Inferior parietal cortex (tissue), 1 donor: ENCODE data around the gene MED8.
"Not testable (repeated sequence)": the region's sequence is repeated elsewhere in the genome, so short reads cannot be mapped to it uniquely, and the experiment has no call there.

Experiments
- DNase-seq: peaks from one replicate; pipeline ENCODE4 v3.0.0-alpha.2; 2016; ENCODE audit errors: extremely low spot score

The MED8 gene

DNA sequence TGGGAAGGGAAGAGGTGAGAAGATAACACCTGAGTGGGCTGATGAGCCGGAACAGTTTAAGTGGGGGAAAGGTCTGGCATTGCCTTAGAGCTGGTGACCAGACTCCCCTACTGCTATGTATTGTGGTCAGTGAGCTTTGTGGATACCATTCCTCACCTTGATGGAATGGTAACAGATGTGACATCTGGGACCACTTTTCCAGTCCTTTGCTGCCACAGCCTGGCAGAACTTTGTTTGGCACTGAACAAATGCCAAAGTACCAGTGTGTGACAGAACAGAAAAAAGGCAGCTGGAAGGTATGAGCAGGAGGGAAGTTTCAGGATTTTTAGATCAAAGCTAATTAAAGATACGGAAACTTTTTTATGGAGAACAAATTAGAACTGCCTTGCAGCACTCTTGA is 6.2 kb downstream of the MED8 start:
- DNase-seq: peak; percentile 69

DNA sequence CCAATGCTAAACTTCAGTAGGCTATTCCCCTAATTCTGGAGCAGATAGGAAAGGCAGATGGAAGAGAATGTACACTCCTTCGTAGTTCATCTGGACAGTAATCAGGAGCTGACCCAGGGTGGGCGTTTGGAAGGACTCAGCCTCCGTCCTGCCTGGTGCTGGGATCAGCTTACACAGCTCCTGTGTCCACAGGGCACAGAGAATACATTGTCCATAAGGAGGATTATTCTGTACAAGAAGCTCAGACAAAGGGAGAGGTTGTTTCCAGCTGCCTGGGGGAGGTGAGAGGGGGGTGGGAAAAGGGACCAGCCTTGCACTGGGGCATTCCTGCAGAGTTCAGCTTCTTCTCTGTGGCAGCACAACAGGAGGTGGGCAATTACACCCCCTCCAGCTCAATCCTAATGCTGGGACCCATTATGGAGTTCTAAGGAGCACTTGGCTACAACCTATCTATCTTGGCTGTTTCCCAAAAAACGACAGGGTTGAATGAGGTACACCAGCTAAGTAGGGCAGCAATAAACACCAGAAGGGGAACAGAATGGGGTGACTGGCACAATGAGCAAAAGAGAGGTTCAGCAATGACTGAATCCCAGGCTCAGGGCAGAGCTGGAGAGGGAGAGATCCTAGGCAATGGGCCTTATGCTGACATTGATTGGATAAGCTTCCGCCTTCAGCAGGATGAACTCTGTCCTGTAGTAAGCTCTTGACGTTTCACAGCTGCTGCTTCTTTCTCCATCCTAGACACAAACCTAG is 7.4 kb downstream of the MED8 start:
- peak; percentile 73 for DNase-seq

DNA sequence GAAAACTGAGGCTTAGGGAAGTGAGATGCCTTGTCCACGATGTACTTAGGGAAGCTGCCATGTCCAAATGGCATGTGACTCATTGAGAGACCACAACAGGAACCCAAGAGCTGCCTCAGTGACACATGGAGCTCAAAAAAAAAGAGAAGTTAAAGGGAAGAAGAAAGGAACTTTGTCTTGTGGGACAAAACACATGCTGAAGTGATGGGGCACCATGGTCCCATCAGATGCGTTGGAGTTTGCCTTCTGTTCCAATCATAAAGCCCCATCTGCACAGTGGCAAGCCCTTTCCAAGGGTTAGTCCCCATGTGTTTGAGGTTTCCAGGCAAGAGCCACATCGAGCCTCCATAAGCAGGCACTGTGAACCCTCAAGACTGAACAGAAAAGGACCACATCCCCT is 8.0 kb downstream of the MED8 start:
- peak; percentile 55 for DNase-seq

DNA sequence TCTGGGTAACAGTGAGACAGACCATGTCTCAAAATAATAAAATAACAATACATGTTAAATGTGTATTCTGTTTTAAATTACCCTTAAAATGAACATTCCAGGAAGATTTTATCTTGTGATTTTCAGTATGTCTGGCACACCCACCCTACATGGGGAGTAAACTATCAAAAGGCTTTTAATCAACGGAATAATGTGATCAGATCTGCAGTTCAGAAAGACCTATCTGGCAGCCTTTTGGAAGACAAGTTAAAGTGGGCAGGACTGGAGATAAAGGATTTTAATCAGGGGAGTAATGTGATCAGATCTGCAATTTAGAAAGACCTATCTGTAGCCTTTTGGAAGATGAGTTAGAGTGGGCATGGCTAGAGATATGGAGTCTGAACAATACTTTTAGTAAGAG is 10.1 kb downstream of the MED8 start:
- no peak for DNase-seq

DNA sequence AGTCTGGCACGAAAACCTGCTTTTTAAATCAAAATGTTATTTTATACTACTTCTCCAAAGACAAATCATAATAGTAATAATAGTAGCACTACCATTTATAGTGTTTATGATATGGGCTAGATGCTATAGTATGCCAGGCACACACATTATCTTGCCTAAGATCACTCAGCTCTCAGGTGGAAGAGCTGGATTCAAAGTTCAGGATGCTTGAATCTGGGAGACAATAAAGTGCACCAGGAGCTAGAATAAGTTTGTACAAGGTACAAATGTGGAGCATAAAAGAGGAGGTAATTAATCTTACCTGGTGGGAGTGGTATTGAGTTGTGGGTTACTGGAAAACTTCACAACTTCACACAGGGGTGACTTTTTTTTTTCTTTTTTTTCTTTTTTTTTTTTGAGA is 11.8 kb downstream of the MED8 start:
- no peak for DNase-seq

DNA sequence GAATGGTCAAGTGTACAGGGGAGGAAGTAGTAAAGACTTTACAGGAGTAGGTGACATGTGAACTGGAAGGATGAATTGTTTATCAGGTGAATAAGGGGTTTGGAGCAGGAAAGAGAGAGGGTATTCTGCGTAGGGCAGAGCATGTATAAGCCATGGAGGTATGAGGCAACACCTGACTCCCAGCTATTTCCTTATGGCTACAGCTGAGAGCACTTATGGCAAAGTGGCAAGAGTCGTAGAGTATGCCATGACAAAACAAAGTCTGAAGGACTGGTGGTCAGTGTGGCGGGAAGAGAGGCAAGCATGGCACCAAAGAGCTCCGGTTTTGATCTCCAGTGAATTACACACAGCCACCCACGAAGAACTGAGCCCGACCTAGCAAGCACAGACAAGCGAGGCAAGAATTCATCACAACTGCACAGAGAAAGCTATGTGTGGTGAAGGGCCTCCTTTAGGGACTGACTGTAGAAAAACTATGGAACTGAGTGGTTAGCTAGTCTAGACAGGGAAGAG is 12.8 kb downstream of the MED8 start:
- DNase-seq: no peak

DNA sequence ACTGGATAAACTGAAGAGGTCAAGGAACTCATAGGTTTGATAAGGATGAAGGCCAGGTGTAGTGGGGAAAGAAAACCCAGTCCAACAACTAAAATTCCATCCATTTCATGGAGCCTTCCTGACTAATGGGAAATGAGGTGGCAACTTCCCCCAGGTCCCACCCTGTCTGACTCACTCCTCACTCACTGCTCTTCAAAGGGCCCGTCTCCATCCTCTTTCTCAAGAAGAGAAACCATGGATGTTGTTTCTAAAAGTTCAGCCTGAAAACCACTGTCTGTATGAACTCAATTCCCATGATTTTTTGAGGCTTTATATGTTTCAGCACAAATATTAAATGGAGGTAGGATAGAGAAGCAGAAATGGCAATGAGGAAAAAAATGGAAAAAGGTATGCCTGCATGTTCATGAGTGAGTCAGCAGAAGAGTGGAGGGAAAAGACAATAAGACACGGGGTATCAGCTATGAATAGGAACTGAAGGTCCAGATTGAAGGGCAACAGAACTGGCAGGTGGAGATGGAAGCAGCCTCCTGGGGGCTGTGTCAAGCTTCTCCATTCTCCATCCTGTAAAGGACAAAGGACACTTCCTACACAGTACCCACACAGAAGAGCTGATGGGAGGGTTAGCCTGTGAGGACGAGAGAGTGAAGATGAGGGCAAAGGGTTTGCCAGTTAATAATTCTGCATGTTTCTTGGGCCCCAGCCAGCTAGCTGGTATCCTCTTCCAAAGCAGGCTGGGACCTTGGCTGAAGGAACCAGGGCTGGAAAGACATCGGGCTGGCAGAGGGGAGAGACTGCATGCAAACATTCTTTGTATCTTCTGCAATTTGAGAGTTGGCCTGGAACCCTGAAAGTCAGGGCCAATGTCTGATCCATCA is 16.3 kb downstream of the MED8 start:
- no peak for DNase-seq

DNA sequence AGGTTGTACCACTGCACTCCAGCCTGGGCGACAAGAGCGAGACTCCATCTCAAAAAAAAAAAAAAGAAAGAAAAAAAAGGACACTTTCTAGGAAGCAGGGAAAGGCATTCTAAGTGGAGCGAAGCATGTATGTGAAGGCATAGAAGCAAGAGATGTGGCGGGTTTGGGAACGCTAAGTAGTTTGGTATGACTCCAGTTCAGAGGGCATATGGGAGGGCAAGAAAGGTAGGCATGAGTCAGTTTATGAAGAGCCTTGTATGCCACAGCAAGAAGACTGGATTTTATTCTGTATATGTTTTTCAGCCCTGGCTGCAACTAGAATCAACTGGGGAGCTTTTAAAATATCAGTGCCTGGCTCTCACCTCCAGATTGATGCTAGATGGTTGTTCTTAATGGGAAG is 17.4 kb downstream of the MED8 start:
- DNase-seq: no peak

DNA sequence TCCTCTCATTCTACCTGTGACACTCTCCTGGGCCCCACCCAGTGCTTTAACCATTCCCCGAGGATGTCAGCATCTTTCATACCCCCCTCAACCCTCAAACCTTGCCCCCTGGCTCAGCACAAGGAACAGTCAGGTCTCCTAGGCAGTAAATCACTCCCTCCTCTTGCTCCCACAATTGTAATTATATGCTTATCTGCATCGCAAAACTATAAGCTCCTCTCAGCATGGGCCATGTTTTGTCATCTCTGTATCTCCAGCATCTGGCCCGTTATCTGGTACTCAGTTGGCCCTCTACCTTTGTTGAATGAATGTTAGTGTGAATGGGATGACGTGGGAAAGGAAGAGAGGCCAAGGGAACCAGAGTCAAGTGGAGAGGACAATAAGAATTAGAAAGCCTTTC is 19.0 kb downstream of the MED8 start:
- DNase-seq: no peak

DNA sequence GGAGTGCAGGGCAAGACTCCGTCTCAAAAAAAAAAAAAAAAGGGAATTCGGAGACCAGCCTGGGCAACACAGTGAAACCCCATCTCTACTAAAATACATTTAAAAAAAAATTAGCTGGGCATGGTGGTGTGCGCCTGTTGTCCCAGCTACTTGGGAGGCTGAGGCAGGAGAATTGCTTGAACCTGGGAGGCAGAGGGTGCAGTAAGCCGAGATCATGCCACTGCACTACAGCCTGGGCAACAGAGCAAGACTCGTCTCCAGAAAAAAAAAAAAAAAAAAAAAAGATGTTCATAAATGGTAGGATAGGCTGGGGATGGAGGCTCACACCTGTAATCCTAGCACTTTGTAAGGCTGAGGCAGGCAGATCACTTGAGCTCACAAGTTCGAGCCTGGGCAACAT is 19.8 kb downstream of the MED8 start:
- not testable (repeated sequence) for DNase-seq

DNA sequence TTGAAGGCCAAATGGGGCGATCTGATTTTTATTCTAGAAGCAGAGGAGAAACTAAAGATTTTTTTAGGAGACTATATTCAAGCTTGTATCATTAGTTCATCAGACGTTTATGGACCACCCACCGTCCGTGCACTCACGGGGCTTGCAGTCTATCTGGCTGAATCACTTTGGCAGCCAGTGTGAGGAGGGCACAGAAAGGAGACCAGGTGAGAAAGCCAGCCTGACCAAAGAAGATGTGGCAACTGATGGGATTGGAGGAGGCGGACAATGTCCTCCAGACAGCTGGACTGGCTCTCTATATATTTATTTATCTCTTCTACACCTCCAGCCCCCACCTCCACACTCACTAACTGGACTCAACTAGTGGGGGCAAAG is 21.0 kb downstream of the MED8 start:
- DNase-seq: no peak

DNA sequence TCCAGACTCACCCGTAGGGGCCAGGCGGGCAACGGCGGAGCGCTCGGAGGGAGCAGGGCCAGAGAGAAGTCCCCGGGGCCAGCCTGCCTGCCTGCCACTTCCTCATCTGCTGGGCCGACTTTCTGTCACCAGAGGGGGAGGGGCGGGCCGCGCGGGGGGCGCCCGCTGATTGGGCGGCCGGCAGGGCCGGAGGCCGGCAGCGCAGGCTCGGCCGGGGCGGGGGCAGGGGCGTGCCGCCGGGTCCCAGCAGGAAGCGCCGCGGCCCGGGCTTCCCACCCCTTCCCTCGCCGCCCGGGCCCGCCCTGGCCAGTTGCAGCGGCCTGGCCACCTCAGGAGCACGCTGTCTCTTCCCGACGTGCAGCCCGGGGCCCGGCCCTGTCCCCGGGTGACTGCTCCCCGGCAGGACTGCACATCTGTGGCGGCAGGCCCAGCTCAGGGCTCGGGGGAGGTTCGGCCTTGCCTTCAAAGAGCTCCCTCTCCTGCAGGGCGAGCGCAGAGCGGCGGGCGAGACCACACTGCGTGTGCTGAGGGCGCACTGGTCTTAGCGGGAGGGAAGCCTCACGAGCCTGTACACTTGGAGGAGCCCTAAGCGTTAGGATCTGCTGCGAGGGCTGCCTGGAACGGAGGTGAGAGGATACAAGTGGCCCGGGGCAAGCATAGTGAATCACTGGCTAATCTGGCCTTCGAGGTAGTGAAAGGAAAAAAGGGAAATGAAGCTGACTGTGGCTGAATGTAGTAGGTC is 21.5 kb downstream of the MED8 start, which contains the start of gene ELOVL1:
Gene ELOVL1 (minus strand): TSS at position 108 of the 742 bp plus-strand sequence. CDS start 2,402 bp downstream, outside the sequence.
- peak; percentile 70 for DNase-seq

DNA sequence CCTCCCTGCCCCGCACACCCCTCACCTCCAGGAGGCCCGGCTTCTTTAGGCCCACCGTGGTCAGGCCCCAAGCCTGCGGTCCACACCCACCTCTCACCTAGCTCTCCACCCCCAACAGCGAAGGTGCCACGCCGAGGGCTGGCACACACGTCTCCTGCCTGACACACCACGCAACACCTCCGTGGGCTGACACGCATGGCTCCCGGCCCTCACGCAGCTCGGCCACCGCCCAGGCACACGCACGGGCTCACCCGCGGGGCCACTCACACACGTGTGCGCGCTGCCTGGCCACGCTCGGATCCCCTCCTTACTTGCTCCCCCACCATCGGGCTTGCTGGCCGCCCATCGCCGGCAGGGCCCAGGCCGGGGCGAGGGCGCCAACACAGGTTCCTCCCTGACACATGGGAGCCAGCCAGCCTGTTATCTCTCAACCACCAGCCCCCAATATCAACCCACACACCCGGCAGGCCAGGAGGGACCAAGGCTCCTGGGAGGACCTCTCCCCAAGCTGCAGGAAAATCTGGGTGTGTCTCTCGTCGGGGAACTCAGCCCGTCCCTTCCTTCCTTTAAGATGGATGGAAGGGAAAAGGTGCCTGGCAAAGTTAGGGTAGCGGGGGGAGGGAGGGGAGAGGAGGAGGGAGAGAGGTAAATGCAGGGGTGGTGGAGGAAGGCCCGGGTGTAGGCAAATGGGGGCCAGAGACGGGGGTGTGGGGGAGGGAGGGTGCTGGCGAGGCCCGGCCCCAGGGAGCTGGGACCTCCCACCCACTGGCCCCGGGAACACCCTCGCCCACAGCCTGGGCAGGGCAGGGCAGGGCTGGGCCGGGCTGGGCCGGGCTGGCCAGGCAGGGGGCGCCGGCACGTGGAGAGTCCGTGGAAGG is 22.3 kb downstream of the MED8 start:
- DNase-seq: no peak

DNA sequence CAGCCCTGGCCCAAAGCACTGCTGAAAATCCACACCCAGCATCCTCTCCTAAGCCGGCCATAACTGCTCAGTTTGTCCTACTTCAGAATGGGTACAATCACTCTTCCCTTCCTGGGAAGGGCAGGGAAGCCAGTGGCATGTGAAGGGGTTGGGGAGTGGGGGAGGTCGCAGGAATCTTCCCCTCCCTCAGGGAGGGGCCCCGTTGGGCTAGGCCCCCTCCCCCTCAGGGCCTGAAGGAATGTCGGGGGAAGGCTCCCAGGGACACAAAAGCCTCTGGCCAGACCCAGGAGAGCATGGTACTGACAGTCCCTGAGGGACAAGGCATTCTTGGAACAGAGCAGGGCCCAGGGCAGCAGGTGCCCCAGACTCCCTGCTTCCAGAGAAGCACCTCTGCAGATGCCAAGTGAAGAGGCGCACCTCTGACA is 23.0 kb downstream of the MED8 start:
- DNase-seq: no peak

DNA sequence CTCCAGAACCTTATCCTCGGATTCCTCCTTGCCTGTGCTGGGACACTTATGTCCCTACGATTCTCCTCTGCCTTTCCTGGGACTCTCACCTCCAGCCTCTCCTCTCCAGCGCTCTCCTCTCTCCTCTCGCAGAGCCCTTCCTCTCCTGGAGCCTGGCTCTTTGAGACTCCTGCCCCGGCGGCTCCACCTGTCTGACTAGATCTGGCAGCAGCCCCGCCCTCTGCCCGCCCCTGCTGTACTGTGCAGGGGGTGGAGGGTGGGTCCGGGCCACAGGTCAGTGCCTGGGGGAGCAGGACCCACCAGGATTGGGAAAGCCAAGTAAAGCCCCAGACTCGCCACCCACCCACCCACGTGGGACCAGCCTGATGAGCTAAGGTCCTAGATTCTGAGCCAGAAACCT is 23.4 kb downstream of the MED8 start:
- no peak for DNase-seq

DNA sequence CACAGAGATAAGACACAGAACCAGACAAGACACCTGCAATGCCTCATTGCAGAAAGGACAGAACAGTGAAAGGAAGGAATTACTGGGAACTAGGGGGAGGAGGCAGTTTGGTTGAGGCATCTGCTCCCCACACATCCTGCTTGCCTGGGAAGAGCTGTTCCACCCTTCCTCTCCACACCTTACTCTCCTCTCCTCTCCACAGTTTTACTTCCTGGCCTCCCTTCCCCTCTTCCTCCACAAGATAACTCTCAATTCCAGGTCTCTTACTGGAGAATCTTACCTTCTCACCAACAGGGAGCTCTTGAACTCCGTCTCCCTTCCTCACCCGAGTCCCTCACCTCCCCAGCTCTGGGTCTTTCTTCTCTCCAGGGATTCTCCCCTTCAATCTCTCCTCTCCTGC is 23.9 kb downstream of the MED8 start:
- DNase-seq: no peak

DNA sequence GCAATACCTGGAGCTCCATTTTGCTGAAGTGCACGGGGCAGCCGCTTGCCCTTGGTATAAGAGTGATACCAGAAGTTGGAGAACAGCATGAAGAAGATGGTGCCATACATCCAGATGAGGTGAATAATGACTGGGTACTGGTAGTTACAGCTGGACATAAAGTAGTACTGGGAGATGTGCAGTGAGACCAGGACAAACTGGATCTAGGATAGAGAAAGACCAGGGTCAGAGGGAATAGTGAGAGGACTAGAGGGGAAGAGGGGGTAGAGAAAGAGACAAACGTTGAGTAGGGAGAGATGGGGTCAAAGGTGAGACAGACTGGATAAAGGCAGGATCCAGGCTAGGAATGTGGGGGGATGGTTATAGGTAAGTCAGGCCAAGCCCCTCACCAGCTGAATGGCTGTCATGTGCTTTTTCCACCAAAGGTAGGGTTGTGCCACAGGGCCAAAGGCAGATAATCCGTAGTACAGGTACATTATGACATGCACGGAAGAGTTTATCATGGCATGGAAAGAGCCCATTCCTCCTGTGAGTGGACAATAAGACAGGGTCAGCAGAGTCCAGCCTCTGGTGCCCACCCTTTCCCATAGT is 25.6 kb downstream of the MED8 start:
- no peak for DNase-seq

DNA sequence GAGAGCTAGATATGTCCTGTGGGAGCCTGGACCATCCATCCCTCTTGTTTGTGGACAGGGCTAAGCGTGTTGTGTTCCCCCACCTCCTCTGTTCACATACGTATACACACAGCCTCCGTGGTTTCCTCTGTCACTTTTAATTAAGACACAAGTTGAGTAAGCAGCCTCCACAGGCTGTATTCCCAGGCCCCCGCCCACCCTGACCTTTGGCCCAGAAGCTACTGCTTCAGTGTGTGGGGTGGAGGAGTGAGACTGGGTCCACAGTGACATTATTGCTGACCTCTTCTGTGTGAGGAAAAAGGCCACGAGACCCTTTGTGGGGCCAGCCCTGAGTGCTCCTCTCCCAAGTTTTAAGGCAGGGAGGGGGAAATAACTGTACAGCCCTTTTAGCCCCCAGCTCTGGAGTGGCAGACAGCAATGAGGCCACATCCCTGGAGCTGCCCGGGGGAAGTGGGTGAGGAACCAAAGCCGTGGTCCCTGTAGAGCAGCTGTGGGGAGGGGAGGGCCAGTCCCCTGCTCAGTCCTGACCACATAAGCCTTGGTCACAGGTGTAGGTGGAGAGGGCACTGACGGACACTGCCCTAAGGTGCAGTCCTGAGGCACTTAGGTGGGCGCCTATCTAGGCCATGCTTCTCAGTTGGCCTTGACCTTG is 26.2 kb downstream of the MED8 start:
- no peak for DNase-seq

DNA sequence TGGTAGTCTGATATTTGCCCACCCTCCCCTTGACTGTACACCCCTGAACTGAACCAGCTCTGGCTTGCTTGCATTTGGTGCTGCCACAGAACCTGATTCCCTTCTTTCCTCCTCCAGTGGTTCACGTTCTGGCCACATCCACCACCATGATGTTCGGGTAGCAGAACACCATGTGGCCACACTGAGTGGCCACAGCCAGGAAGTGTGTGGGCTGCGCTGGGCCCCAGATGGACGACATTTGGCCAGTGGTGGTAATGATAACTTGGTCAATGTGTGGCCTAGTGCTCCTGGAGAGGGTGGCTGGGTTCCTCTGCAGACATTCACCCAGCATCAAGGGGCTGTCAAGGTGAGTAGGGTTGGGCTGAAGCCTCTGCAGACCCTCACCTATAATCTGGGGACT is 29.0 kb downstream of the MED8 start:
- DNase-seq: no peak

DNA sequence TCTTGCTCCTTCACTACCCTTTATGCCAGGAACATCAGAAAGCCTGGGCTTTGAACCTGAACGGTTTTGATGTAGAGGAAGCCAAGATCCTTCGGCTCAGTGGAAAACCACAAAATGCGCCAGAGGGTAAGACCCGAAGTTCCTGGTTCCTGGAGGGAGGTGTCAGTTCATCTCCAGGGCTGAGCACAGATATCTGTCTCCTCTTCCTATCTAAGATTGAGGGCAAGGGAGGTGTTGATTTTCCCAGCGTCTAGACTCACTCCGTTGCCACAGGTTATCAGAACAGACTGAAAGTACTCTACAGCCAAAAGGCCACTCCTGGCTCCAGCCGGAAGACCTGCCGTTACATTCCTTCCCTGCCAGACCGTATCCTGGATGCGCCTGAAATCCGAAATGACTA is 29.9 kb downstream of the MED8 start:
- no peak for DNase-seq
